Right ventricle myocardium inferior (tissue), 1 donor: ENCODE data around the gene UNC13A. TPM values are rescaled to one million over a fixed set of nuclear protein-coding genes. Genes with fewer than 3 reads are reported as not detected.
A peak's percentile ranks its signal among the peaks of the same experiment; 100 is the strongest.
"Not testable (repeated sequence)": the region's sequence is repeated elsewhere in the genome, so short reads cannot be mapped to it uniquely, and the experiment has no call there.

ENCODE experiments used
- ATAC-seq: fragments of 200-7000 bp; cut with Tn5 transposase; one replicate; pipeline ENCODE4 v1.9.1; 2020; ENCODE audit warnings: mild to moderate bottlenecking, moderate library complexity
- DNase-seq: peaks from one replicate; pipeline ENCODE4 v3.0.0; 2021; ENCODE audit errors: missing footprints
- intact Hi-C: fragments of 100-400 bp; cut with DNase I; formaldehyde crosslinking; loops from one replicate; pipeline ENCODE4 v1.11.0; 2022
- total RNA-seq: library from RNA; stranded (reverse); fragmentation: NEBNext Ultra II Directional; extraction: Animal tissue kit (Norgen Biotek cat#: 25700); gene quantifications from one replicate; pipeline ENCODE4 v1.2.1, GENCODE V29; 2021
- donor health status: DM: no; HTN: yes; CAD: no; lungs with severe emphysema.

The UNC13A gene
- total RNA-seq, 1 donor from 2014 or later = 0.03 TPM

- DNase-seq (no peak), ATAC-seq (no peak)
- intact Hi-C loops = no loop called here
Measured at GRCh38 chr19:17584132-17584531, 104.0 kb downstream of the UNC13A start.

GRCh38 chr19:17582613-17583012 lies 105.5 kb downstream of the UNC13A start:
- intact Hi-C loops = no loop called here
- DNase-seq (no peak), ATAC-seq (no peak)

GRCh38 chr19:17581211-17581874 lies 106.8 kb downstream of the UNC13A start:
- no peak for ATAC-seq
- intact Hi-C loops = no loop called here
- DNase-seq = no peak

DNA sequence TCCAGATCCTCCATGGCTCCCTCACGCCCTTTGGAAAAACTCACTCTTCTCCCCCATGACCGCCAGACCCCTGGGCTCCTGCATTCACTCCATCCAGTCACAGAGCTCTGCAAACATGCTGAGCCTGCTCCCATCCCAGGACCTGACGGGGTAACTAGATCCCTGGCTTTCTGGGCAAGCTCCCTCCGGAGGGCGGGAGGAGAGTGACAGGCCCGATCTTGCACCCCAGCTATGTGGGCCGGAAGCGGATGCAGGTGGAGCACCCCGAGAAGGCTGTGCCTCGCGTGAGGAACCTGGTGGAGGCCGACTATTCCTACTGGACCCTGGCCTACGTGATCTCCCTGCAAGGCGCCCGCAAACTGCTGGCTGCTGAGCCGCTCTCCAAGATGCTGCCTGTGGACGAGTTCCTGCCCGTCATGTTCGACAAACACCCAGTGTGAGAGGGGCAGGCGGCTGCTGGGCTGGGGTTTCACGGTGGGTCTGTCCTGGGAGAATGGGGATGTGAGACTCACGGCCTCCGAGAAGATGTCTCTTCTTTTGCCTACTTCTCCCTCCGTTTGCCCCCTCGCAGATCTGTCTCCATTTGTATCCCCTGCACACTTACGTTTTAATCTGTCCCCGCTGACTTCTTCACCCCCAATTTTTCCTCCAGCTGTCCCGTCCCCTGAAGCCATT lies 107.5 kb downstream of the UNC13A start:
- ATAC-seq = no peak
- intact Hi-C loops = no loop called here
- no peak for DNase-seq

- ATAC-seq (peak; percentile 69), DNase-seq (no peak)
- intact Hi-C loops = no loop called here
Measured at GRCh38 chr19:17579661-17580244, 108.4 kb downstream of the UNC13A start.

GRCh38 chr19:17577457-17578097 lies 110.6 kb downstream of the UNC13A start:
- intact Hi-C loops = no loop called here
- no peak for DNase-seq
- no peak for ATAC-seq

DNA sequence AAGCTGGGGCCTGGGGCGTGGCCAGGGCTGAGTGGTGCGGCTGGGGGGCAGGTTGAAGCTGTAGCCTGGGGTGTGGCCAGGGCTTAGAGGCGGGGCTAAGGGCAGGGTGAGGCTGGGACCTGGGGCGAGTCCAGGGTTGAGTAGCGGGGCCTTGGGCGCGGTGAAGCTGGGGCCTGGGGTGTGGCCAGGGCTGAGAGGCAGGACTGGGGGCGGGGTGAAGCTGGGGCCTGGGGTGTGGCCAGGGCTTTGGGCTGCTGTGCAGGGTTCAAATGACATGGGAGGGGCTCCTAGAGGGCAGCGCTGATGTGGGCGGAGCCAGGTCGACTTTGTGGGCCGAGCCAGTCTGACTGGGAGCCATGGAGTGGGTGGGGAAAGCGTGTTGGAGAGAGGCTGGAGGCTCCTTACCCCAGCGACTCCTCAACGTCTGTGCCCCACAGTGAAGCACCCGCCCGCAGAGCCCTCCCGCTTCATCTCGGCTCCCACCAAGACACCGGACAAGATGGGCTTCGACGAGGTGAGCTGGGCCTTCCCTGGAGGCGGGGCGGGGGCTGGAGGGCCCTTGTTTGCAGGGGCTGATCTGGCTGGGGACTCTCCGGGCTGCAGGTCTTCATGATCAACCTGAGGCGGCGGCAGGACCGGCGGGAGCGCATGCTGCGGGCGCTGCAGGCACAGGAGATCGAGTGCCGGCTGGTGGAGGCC lies 111.2 kb downstream of the UNC13A start:
- peak; percentile 32 for ATAC-seq
- intact Hi-C loops = no loop called here

DNA sequence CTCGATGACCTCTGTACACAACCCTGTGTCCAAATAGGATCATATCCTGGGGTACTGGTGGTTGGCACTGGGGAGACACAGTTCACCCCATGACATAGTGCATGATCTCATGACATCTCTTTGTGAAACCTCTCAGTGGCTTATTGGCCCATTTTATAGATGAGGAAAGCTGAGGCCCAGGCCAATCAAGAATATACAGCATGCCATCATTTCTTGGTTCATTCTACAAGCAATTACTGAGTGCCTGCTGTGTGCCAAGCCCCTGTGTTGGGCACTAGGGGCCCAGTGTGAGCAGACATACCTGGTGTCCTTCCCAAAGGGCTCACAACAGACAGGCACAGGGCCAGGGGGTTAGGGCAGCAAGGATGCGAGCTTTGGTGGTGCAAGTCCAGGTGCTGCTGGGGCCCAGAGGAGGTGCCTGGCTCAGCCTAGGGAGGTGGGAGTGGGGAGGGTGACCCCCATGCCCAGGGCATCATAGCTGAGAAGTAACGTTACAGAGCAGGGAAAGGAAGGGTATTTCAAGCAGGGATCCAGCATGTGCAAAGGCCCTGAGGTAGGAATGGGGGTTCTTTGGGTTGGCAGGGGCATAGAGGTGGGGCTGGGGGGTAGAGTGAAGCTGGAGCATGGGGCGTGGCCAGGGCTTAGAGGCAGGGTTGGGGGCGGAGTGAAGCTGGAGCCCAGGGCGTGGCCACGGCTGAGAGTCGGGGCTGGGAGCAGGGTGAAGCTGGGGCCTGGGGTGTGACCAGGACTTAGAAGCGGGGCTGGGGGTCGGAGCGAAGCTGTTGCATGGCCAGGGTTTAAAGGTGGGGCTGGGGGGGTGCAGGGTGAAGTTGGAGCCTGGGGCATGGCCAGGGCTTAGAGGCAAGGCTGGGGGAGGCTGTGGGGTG lies 112.0 kb downstream of the UNC13A start:
- ATAC-seq = no peak
- intact Hi-C loops = loop anchor here (2.0 kb wide), 1 partner anchor 37 kb away; no protein-coding TSS in a partner anchor
- no peak for DNase-seq

More for the DNA sequence above, 111.2 kb downstream of the UNC13A start:
- DNase-seq = no peak

DNA sequence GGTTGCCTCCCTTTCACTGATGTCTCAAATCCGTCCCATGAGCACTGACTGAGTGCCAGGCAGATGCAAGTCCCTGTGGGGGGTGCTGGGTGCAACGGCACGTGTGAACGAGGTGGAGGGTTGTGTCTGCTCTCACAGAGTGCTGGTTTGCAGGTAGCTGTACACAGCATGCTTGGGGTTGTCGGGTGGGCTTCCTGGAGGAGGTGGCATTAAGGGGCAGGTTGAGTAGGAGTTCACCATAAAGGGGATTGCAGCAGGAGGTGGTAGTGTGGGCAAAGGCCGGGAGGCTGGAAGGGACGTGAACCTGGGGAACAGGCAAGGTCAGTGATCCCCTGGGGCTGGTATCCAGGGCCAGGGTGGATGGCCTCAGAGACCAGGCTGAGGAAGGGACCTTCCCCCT lies 115.5 kb downstream of the UNC13A start:
- intact Hi-C loops = no loop called here
- no peak for DNase-seq
- ATAC-seq = no peak

DNA sequence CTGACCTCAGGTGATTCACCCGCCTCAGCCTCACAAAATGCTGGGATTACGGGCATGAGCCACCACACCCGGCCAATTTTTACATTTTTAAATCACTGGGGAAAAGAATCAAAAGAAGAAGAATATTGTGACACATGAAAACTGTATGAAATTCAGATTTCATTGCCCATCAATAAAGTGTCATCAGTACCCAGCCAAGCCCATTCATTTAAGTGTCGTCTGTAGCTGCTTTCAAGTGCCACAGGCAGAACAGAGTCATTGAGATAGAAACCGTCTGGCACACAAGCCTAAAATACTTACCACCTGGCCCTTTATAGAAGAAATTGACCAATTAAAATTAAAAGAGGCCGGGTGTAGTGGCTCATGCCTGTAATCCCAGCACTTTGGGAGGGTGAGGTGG lies 117.4 kb downstream of the UNC13A start:
- intact Hi-C loops = no loop called here

GRCh38 chr19:17570291-17570690 lies 117.9 kb downstream of the UNC13A start:
- ATAC-seq, DNase-seq, intact Hi-C loops: not testable (repeated sequence)

More for the DNA sequence above, 117.4 kb downstream of the UNC13A start:
- DNase-seq (no peak), ATAC-seq (no peak)

- ATAC-seq (no peak), DNase-seq (no peak)
- intact Hi-C loops = no loop called here
Measured at GRCh38 chr19:17567940-17568339, 120.2 kb downstream of the UNC13A start.

DNA sequence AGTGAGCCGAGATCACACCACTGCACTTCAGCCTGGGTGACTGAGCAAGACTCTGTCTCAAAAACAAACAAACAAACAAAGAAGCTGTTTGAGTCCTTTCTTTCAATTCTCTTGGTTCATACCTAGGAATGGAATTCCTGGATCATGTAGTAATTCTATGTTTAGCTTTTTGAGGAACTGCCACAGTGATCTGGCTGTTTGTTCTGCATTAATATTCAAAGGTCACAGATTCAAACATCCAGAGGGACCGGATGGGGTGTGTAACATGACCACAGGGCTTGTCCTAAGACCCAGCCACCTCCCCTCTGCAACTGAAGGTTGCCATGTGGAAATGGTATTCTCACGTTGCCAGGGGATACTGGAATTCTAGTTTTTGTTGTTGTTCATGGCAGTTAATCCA lies 122.5 kb downstream of the UNC13A start:
- ATAC-seq (peak; percentile 48), DNase-seq (no peak)
- intact Hi-C loops = no loop called here

- no peak for DNase-seq
- intact Hi-C loops = no loop called here
- no peak for ATAC-seq
Measured at GRCh38 chr19:17564781-17565180, 123.4 kb downstream of the UNC13A start.

DNA sequence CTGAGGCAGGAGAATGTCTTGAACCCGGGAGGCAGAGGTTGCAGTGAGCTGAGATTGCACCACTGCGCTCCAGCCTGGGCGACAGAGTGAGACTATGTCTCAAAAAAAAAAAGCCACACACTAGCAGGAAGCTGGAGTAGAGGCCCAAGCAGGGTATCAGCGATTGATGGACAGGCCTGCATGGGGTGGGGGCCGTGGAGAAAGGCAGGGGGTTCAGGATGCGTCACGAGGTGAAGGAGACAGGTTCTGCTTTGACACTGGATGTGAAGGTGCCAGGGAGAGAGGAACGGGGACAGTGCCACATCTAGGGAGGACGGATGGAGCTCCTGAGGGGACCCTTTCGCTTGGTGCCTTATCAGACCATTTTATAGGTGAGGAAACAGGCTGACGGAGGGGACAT lies 125.6 kb downstream of the UNC13A start:
- ATAC-seq = no peak
- no peak for DNase-seq
- intact Hi-C loops = no loop called here

DNA sequence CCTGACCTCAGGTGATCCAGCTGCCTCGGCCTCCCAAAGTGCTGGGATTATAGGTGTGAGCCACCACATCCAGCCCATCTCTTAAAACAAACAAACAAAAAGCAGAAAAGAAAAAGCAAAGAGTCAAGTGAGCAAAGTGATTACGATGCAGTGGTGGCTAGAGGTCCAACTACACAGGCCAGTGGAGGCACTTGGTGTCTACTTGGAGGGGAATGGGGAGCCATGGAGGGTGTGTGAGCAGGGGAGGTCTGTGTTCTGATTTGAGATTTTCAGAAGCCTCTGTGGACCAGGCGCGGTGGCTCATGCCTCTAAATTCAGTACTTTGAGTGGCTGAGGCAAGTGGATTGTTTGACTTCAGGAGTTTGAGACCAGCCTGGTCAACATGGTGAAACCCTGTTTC lies 126.1 kb downstream of the UNC13A start:
- intact Hi-C loops = no loop called here
- ATAC-seq (no peak), DNase-seq (no peak)

DNA sequence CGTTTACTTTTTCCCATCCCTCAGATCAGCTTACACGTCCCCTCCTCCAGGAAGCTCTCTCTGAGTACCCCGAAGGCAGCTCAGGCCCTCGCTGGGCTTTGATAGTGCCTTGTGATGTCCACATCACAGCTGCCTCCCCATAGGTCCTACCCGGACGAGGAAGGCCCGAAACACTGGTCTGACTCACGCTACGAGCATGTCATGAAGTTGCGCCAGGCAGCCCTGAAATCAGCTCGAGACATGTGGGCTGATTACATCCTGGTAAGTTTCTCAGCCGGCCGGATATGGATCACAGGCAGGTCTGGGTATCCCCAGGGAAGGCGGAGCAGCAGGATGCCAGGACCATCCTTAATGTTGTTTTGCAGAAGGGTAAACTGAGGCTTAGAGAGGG lies 128.0 kb downstream of the UNC13A start:
- ATAC-seq (no peak), DNase-seq (peak; percentile 80)
- intact Hi-C loops = no loop called here

- ATAC-seq = no peak
- intact Hi-C loops = loop anchor here (5.0 kb wide), 2 partner anchors 45 to 85 kb away; partner anchors contain the start of genes PGLS and SLC27A1
- DNase-seq = peak; percentile 85
Measured at GRCh38 chr19:17557466-17557865, 130.7 kb downstream of the UNC13A start.
